Measurements from ENCODE around the gene OR52B4.
"Not testable (repeated sequence)": the region's sequence is repeated elsewhere in the genome, so short reads cannot be mapped to it uniquely, and the experiment has no call there.

OR52B4 gene

DNA sequence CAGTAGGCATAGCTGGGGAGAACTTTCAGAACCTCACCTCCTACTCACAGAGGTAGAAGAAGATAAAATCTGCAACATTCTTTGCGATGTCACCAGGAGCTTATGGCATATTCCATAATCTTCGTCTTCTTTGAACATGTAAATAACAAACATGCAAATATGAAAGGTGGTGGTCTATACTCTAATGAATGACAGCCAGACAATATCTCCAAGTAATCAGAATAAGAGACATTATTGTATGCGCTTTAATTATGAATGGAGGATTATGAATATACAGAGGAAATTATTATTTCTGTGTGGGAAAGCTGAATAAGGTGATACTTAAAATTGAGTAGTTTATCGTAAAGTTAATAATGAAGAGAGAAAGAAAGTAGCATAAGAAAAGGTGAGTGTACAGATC lies at the start of gene OR52B4:
Gene OR52B4 (minus strand): TSS at position 101 of the 400 bp plus-strand sequence. CDS start 91 bp downstream, at position 10.
- DNase-seq (ENCODE audit: low spot score), result no peak

DNA sequence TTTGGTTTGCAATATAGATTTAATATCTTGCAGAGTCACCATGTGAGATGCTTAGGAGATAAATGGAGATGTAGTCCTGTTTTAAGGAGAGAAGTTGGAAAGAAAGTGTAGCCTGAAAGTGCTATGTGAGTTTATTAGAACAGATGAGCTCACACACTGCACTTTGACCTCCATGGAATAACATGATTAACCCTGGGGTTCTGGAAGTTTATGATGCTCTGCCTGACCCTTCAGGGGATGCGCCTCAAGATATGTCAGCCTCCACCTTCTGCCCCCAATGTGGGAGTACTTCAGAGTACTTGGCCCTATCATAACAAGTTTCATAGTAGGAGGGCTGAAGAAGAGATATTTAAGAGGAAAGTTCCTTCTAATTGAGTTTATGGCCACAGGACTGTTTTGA lies 48.6 kb upstream of the OR52B4 start:
- DNase-seq (ENCODE audit: low spot score), result no peak

DNA sequence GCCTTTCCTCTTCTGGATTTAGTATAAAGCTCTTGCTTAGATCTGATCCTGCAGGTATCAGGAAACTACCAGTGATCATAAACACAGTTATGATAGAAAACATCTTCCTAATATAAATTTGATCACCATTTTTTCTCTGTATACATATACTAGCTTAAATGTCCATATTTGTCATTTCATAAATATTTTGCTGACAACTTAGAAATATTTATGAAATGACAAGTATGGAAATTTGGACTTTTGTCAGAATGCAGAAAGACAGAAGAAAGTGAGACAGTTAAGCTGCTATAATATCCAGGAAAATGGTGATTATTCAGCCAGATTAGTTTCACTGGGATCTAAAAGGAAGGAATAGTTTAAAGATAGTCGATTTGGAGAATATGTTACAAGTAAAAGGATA lies 48.1 kb upstream of the OR52B4 start:
- DNase-seq (ENCODE audit: low spot score), result no peak

DNA sequence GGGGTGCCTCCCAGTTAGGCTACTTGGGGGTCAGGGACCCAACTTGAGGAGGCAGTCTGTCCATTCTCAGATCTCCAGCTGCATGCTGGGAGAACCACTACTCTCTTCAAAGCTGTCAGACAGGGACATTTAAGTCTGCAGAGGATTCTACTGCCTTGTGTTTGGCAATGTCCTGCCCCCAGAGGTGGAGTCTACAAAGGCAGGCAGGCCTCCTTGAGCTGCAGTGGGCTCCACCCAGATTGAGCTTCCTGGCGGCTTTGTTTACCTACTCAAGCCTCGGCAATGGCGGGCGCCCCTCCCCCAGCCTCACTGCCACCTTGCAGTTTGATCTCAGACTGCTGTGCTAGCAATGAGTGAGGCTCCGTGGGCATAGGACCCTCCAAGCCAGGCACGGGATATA lies 38.0 kb upstream of the OR52B4 start:
- not testable (repeated sequence) for DNase-seq (ENCODE audit: low spot score)

DNA sequence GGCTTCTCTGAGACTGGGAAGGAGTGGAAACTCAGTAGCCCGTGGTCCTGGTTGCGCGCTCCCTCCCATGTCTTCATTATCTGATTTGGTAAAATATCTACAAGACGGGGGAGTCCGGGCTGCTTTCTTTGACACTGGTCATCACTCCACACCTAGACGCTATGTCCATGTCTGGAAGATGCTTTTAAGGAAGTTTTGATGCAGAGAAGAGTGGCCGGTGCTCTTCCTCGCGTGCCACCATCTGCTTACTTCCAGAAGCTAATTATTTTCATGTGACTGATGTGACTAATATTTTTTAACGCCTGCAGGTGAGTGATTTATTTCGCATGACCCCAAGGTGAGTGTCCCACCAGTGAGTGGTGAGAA lies 25.7 kb upstream of the OR52B4 start:
- no peak for DNase-seq (ENCODE audit: low spot score)

DNA sequence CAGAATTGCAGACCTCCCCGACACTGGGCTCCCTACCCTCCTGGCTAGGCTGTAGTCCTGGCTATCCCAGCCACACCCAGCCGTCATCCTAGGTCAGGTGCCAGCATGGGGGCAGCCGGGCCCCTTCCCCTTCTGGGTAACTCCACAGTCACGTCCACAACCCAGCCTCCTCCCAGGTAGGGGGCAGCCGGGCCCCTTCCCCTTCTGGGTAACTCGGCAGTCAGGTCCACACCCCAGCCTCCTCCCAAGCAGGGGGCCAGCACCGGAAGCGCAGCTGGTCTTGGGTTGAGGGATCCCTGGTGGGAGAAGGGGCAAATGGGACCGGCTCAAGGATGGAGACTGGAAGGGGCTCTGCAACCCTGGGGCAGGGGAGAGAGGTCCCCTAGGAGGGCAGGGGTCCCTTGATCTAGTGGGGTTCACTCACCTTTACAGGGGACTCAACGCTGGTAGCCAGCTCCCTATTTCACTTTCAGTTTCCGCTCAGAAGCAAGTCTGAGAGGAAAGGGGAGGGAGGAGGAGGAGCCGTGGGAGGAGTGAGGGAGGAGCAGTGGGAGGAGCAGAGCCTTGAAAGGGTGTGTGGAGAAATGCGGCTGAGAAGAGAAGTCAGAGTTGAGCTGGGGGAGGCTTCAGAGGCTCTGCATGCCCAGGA lies 25.1 kb upstream of the OR52B4 start, which contains the start of gene TRIM21:
Gene TRIM21 (minus strand): TSS at position 494 of the 649 bp plus-strand sequence. CDS start 3,293 bp downstream, outside the sequence.
- peak; percentile 82 for DNase-seq (ENCODE audit: low spot score)

DNA sequence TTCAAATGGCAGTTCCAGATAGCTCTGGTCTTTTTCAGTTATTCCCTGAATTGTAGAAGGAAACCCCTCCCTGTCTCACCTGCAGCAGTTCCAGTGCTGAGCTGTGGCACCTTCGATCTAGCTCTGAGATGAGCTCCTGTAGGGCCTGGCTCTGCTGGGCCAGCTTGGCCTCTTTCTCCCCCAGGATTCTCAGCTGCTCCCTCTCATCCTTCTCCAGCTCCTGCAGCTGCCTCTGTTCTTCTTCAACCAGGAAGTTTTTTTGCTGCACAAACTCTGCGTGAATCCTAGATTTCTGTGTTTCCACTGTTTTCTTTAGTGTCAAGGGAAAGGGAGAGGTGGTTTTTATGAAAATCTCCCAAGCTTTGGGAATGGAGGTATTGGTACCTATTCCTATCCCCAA lies 20.0 kb upstream of the OR52B4 start:
- DNase-seq (ENCODE audit: low spot score), result no peak

DNA sequence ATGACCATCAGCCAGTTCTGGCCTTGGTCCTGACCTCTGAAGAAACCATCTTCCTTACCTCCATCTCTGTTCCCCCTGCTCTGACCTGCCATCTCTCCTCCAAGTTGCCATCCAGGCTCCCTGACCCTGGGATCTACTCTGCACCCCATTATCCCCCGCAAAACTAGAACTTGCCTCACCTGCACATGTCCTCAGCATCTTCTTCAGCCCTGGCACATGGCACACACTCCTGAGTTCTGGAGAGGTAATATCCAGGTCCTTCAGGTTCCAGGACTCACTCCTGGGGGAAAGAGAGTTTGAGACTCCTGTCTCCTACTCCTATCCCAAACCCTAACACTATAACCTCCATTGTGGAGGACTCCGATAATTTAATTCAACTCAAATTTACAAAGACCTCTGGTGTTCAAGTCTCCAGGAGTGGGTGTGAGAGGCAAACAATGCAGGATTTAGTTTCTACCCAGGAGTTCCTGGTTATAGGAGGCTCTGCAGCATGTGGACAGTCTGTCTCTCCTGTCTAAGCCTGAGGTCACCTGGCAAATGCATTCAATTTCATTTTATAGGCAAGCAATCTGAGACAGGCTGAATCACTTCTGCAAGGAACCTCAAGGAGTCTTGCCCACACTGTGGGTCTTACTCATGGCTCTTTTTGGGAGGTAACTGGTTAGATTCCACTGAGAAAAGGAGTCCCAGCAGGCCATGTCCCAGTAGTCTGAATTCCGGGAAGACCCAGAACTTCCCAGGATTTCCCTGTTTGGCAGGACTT lies 18.0 kb upstream of the OR52B4 start:
- DNase-seq (ENCODE audit: low spot score), result no peak

DNA sequence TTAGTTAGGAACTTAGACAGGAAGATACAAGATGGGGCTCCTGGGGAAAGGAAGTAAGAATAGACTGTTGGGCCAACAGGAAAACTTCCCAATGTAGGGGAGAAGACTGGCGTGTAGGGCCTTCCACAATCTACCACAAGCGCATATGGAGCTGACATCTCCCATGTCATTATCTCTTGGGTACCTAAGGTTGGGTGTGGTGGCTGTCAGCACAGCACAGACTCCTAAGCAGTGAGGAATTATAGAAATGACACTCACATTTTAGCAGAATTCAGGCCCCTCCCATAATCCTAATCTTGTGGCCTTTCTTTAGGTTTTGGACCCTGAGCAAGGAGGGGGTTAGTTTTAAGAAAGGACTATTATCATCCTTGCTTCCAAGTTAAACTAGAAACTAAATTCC lies 13.7 kb upstream of the OR52B4 start:
- no peak for DNase-seq (ENCODE audit: low spot score)

DNA sequence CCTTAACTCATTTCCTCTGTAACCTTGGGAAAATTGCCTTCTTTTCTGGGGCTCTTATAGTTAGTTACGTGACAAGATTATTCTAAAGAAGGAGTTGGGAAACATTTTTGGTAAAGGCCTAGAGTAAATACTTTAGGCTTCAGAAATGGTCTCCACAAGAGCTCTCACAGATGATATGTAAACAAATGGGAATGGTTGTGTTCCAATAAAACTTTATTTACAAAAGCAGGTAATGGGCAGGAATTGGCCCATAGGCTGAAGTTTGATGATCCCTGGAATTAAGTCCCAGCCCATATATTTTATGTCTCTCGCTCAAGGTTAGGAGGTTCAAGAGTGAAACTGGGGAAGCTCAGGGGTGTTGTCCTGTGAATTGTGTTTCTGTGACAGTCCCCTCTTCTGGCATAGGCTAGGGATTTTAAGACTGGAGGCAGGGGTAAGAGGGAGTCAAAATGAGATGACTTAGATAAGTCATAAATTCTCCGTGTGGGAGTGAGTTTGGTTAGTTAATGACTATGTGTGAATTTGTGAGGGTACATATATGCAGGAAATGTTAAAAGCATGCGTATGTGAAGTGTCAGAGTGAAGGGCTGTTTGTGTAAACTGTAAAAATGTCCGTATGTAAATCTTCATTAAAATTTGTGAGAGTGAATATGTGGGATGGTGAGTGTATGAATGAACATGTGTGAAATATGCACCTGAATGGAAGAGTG lies 7.4 kb upstream of the OR52B4 start:
- DNase-seq (ENCODE audit: low spot score), result no peak

DNA sequence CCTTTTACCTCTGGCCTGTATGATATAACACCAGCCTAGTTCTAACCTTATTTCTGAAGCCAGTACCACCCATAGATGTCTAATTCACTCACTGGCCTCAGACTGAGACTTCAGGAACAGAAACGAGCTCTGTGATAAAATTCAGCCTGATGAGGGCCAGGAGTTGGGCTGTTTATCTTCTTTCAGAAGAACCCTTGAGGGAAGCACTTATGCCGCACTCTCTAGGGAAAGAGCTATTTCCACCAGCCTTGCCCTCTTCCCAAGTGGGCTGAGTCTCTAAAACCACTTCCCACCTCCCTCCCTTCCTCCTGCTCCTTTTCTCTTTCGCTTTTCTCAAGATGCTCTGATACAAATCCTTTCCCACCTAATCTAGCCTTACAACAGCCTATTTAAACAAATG lies 2.0 kb upstream of the OR52B4 start:
- no peak for DNase-seq (ENCODE audit: low spot score)

DNA sequence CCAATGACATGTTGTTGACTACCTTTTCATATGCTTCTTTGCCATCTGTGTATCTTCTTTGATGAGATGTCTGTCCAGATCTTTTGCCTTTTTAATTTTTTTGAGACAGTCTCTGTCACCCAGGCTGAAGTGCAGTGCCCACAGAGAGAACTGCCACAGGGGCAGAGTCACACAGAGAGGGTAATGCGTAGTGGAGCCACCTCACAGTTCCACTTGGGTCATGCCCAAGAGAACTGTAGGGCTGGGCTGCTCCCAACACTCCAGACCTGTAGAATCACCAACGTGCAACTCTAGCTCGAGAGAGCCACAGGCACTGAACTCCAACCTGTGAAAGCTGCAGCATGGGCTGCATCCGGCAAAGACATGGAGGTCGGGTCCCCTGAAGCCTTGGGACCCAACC lies 20.0 kb downstream of the OR52B4 start:
- DNase-seq (ENCODE audit: low spot score), result not testable (repeated sequence)

DNA sequence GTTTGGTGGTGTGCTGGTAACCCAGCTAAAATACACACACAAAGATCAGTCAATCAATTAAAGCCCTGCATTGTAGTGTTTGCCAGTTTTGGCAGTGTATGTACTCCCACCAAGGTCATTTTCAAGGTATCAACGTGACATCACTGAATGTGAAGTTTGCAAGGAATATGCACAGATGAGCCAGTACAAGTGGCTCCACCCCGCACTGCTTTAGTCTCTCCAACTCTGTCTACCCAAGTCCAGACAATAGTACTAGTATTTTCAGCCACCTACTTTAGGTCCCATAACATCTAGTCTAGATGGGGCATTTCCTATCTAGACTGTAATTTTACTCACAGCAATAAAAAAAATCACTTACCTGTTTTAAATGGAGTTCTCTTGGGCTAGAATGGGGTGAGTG lies 22.8 kb downstream of the OR52B4 start:
- not testable (repeated sequence) for DNase-seq (ENCODE audit: low spot score)

DNA sequence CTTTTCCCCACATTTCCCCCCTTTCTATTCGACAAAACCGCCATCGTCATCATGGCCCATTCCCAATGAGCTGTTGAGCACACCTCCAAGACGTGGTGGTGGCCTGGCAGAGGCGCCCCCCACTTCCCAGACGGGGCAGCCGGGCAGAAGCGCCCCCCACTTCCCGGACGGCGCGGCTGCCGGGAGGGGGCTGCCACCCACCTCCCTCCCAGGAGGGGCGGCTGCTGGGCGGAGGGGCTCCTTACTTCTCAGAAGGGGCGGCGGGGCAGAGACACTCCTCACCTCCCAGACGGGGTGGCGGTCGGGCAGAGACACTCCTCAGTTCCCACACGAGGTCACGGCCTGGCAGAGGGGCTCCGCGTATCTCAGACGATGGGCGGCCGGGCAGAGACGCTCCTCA lies 33.8 kb downstream of the OR52B4 start:
- not testable (repeated sequence) for DNase-seq (ENCODE audit: low spot score)
